HepG2 (cell line): ENCODE data around the gene VEZT. TPM values are rescaled to one million over a fixed set of nuclear protein-coding genes. Genes with fewer than 3 reads are reported as not detected.
A peak's percentile ranks its signal among the peaks of the same experiment; 100 is the strongest.

Experiments
- ATAD3A ChIP-seq: sonication (generic); formaldehyde crosslinking; IDR thresholded peaks from 2 replicates; pipeline ENCODE4 v1.4.0; 2020; ENCODE audit warnings: missing genetic modification reagents
- DMAP1 ChIP-seq: IDR thresholded peaks from 2 replicates; pipeline ENCODE4 v1.6.1; 2016
- FOXA1 ChIP-seq, 2 experiments: fragments of 450-650 bp in 1 of 2; sonication (generic) in 1 of 2; formaldehyde crosslinking in 1 of 2; IDR thresholded peaks; 2 replicates each; pipeline versions ENCODE4 v1.4.0 to v1.6.1; 2016 to 2020; ENCODE audit warnings: missing genetic modification reagents in 1 of 2
- FOXP4 ChIP-seq: sonication (generic); formaldehyde crosslinking; IDR thresholded peaks from 2 replicates; pipeline ENCODE4 v1.4.0; 2020; ENCODE audit warnings: missing genetic modification reagents
- MLXIP ChIP-seq: sonication (generic); formaldehyde crosslinking; IDR thresholded peaks from 2 replicates; pipeline ENCODE4 v1.9.0; 2021; ENCODE audit warnings: missing genetic modification reagents, borderline replicate concordance
- MXD1 ChIP-seq: sonication (generic); formaldehyde crosslinking; IDR thresholded peaks from 2 replicates; pipeline ENCODE4 v1.4.0; 2020; ENCODE audit warnings: mild to moderate bottlenecking, missing genetic modification reagents
- PHF8 ChIP-seq: sonication (generic); formaldehyde crosslinking; IDR thresholded peaks from 2 replicates; pipeline ENCODE4 v1.5.0; 2020; ENCODE audit warnings: missing genetic modification reagents
- POLR2AphosphoS2 ChIP-seq: IDR thresholded peaks from 2 replicates; pipeline ENCODE4 v1.6.1; 2011; ENCODE audit warnings: low read depth, low read length, improper control_type of control experiment
- RAD51 ChIP-seq: fragments of 450-650 bp; IDR thresholded peaks from 2 replicates; pipeline ENCODE4 v1.6.1; 2016; ENCODE audit warnings: borderline replicate concordance
- RBM22 ChIP-seq: fragments of 200-400 bp; formaldehyde crosslinking; optimal IDR thresholded peaks from 2 replicates; pipeline ENCODE3; 2017; ENCODE audit warnings: mild to moderate bottlenecking, low read length, moderate library complexity
- TCF12 ChIP-seq, 2 experiments: fragments of 450-650 bp in 1 of 2; sonication (generic) in 1 of 2; formaldehyde crosslinking in 1 of 2; IDR thresholded peaks; 2 replicates each; pipeline versions ENCODE4 v1.6.1 to v1.8.0; 2017 to 2022; ENCODE audit warnings: antibody characterized with exemption in 1 of 2, mild to moderate bottlenecking in 1 of 2, missing genetic modification reagents in 1 of 2, moderate library complexity in 1 of 2
- U2AF2 ChIP-seq: fragments of 200-400 bp; formaldehyde crosslinking; IDR thresholded peaks from 2 replicates; pipeline ENCODE4 v1.6.1; 2017; ENCODE audit warnings: low read depth, mild to moderate bottlenecking, low read length
- ZBTB43 ChIP-seq: sonication (generic); formaldehyde crosslinking; conservative IDR thresholded peaks from 2 replicates; pipeline ENCODE4 v1.4.0; 2020; ENCODE audit warnings: missing genetic modification reagents
- ZBTB49 ChIP-seq: sonication (generic); formaldehyde crosslinking; IDR thresholded peaks from 2 replicates; pipeline ENCODE4 v1.4.0; 2020; ENCODE audit warnings: missing genetic modification reagents, borderline replicate concordance
- ZNF383 ChIP-seq: sonication (generic); formaldehyde crosslinking; IDR thresholded peaks from 2 replicates; pipeline ENCODE4 v1.4.0; 2020; ENCODE audit warnings: missing genetic modification reagents, mild to moderate bottlenecking, borderline replicate concordance
- ZSCAN29 ChIP-seq: sonication (generic); formaldehyde crosslinking; conservative IDR thresholded peaks from 2 replicates; pipeline ENCODE4 v1.4.0; 2020; ENCODE audit warnings: mild to moderate bottlenecking, missing genetic modification reagents
- ZZZ3 ChIP-seq: sonication (generic); formaldehyde crosslinking; IDR thresholded peaks from 2 replicates; pipeline ENCODE4 v1.4.0; 2020; ENCODE audit warnings: missing genetic modification reagents, mild to moderate bottlenecking, borderline replicate concordance
- polyA plus RNA-seq, 8 experiments: library from polyadenylated mRNA; depleted of rRNA in 3 of 8; stranded (reverse) in 7 of 8; unstranded in 1 of 8; fragments of >200 nt; fragmentation: Illumina TruSeq in 4 of 8; extraction: Trizol in 4 of 8; gene quantifications; 2 replicates each; pipeline versions ENCODE4 v1.2.1 to v1.2.3, GENCODE V29; 2011 to 2016; ENCODE audit warnings: low read depth in 4 of 8, missing spikeins in 1 of 8, mixed read lengths in 1 of 8; ENCODE audit not compliant: insufficient read depth in 1 of 8
- total RNA-seq, 5 experiments: library from RNA; depleted of rRNA; stranded (reverse); fragments of >200 nt; fragmentation: Illumina TruSeq; extraction: Trizol; gene quantifications; 2 replicates each; pipeline ENCODE4 v1.2.3, GENCODE V29; 2016; ENCODE audit warnings: low read depth in 1 of 5

VEZT gene
- total and polyA plus RNA-seq, 2 of the 13 experiments (the other 11 are each of a cell fraction or from before 2014, with no cell fraction given): 35.5 to 51.6 TPM

- peak; percentile 78; the same call in 1 of the 2 replicates for TF ChIP-seq ZZZ3
- no peak; the same call in 1 of the 2 replicates for TF ChIP-seq MLXIP (CRISPR knock-in tag)
- no peak for TF ChIP-seq ATAD3A (CRISPR knock-in tag)
- TF ChIP-seq ZBTB49 (CRISPR knock-in tag): no peak
- TF ChIP-seq RBM22: no peak
- no peak for TF ChIP-seq POLR2AphosphoS2
- TF ChIP-seq FOXP4 (CRISPR knock-in tag): no peak; the same call in 1 of the 2 replicates
- no peak for TF ChIP-seq FOXA1 (IDR thresholded peaks at IDR 0.05)
- no peak for TF ChIP-seq FOXA1 (CRISPR knock-in tag; IDR thresholded peaks at IDR 0.05)
- no peak; the same call in none of the 2 replicates for TF ChIP-seq ZSCAN29 (CRISPR knock-in tag)
- no peak for TF ChIP-seq U2AF2
- TF ChIP-seq PHF8 (CRISPR knock-in tag): peak; percentile 94
- TF ChIP-seq ZNF383: 0 out of 2 replicates have a peak, but pooled peaks have one; percentile 52
- no peak for TF ChIP-seq ZBTB43 (CRISPR knock-in tag)
- peak; percentile 70; the same call in 1 of the 2 replicates for TF ChIP-seq DMAP1 (CRISPR knock-in tag)
- 0 out of 2 replicates have a peak, but pooled peaks have one; percentile 41 for TF ChIP-seq MXD1 (CRISPR knock-in tag)
- TF ChIP-seq RAD51: no peak
- TF ChIP-seq TCF12 (IDR thresholded peaks at IDR 0.05): no peak
- TF ChIP-seq TCF12 (CRISPR knock-in tag; IDR thresholded peaks at IDR 0.05): no peak
Measured at GRCh38 chr12:95217377-95218149, at the start of gene VEZT, which contains the start of gene FGD6 (continued).
